HG02610 (cell line): ENCODE data around the gene SORBS1.
A peak's percentile ranks its signal among the peaks of the same experiment; 100 is the strongest.
"Not testable (repeated sequence)": the region's sequence is repeated elsewhere in the genome, so short reads cannot be mapped to it uniquely, and the experiment has no call there.

ENCODE experiments used
- ATAC-seq: cut with Tn5 transposase; IDR thresholded peaks from one replicate; pipeline ENCODE4 v1.9.1; 2021; ENCODE audit warnings: mild to moderate bottlenecking, moderate library complexity; ENCODE audit not compliant: unreplicated experiment

The SORBS1 gene

GRCh38 chr10:95356190-95356955 is 204.8 kb downstream of the SORBS1 start:
- no peak for ATAC-seq

DNA sequence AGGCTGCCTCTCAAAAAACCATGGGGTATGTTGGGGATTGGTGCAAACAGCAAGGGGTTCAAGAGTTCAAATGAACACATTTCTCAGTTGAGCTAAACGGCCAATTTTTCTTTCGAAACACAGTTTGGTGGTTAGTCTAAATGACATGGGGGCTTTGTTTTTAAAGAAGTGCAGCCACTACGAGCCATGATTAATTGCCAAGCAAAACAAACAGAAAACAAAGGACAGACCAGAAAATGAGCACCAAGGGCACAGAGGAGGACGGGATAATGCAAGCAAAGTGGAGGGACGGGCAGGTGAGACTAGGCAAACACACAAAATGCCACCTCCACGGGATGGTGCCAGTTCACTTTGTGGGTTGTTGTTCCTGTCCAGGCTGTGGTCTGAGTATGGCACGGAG is 205.9 kb downstream of the SORBS1 start:
- ATAC-seq, result no peak

GRCh38 chr10:95354110-95354509 is 207.1 kb downstream of the SORBS1 start:
- no peak for ATAC-seq

GRCh38 chr10:95353123-95353522 is 208.0 kb downstream of the SORBS1 start:
- peak; percentile 70 for ATAC-seq

- ATAC-seq, result peak; percentile 64
Measured at GRCh38 chr10:95352684-95353083, 208.5 kb downstream of the SORBS1 start.

GRCh38 chr10:95350830-95351228 is 210.3 kb downstream of the SORBS1 start:
- no peak for ATAC-seq

GRCh38 chr10:95350219-95350829 is 210.8 kb downstream of the SORBS1 start:
- ATAC-seq, result no peak

GRCh38 chr10:95347402-95347766 is 213.8 kb downstream of the SORBS1 start:
- not testable (repeated sequence) for ATAC-seq

GRCh38 chr10:95346715-95347401 is 214.3 kb downstream of the SORBS1 start:
- no peak for ATAC-seq

DNA sequence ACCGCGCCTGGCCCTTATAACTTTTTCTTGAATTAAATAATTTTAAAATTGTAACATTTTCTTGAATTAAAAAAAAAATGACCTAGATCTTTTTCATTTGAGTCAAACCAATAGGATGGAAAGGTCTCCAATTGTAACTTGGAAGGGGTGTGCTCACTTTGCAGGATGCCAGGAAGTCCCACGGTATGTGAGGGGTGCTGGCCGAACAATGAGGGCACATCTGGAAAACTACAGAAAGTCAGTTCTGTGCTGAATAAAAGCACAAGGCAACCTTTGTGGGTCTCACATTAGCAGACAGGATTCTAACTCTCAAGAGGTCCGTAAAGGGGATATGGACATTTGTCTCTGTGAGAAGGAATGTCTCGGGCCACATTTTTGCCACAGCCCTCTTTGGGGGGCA is 217.6 kb downstream of the SORBS1 start:
- ATAC-seq, result no peak

GRCh38 chr10:95341716-95342130 is 219.4 kb downstream of the SORBS1 start:
- no peak for ATAC-seq

DNA sequence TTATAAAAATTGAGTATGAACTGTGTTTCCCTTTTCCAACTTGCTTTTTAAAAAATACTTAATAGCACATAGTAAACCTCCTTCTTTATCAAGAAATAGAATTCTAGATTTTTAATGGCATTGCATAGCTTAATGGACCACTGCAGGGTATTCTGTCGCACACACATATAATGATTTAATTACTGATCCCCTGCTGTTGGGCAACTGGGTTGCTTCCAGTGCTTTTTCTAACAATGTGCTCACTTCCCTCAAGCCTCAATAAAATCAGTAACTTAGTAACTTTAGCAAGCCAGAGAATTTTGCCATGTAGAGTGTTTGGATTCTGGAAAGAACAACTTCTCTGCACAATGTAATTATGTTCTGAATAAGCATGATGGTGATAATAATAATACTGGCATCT is 221.3 kb downstream of the SORBS1 start:
- no peak for ATAC-seq

GRCh38 chr10:95337423-95338160 is 223.6 kb downstream of the SORBS1 start:
- ATAC-seq, result no peak

- no peak for ATAC-seq
Measured at GRCh38 chr10:95336702-95337101, 224.5 kb downstream of the SORBS1 start.

- no peak for ATAC-seq
Measured at GRCh38 chr10:95335933-95336699, 225.1 kb downstream of the SORBS1 start.

GRCh38 chr10:95334805-95335144 is 226.4 kb downstream of the SORBS1 start:
- ATAC-seq, result no peak

DNA sequence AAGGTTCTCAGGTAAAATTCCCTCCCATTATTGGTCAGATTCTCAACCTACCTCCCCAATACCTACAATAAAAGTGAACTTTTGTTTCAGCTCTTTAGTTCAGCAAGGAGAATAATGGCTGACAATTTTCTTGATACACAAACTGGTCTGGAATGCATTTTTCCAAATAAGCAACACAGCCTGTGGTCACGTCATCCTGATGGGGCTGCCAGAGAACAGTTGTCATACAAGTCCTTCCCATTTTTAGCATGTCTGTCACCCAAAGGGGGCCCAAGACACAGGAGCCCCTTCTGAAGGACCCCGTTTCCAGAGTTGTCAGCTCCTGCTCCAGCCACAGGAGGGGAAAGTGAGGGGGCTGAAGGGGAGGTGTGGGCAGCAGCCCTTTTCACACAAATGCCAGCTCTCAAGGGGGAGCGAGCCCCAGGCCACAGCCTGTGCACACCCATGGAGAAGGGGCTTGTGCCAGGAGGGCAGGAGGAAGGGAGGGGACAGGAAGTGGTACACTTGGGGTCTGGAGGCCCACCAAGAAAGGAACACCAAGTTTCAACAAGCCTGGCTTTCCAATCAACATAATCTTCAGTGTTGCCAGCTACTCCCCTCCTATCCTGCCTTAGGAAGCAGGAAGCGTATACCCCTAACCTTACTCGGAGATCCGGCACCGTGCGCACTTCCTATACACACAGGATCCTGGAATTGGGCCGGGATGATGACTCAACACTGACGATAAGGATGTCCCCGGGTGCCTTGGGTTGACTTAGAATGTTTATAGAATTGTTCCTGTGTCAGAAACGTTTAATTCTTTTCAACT is 227.0 kb downstream of the SORBS1 start:
- ATAC-seq, result no peak

DNA sequence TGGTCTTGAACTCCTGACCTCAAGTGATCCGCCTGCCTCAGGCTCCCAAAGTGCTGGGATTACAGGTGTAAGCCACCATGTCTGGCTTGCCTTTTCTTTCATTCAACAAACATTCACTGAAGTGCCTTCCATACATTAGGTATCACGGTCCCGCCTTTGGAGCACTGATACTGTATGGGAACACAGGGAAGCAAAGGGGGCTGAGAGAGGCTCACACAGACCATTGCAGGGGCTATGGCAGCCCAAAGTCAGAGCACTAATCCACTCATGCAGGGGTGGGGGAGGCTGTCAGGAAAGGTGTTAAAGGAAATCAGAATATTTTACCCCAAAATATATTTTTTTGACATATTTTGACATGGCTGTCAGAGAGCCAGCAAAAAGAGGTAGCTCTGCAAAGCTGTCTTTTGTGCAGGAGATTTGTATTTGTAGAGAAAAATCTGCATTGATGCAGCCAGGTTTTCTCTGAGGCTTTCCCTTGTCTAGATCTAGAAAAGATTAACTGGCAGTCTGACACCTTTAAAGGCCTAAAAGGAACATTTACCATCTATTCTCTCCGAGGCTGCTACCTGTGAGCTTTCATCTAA is 228.4 kb downstream of the SORBS1 start:
- ATAC-seq, result no peak

- ATAC-seq, result no peak
Measured at GRCh38 chr10:95331596-95332130, 229.5 kb downstream of the SORBS1 start.
